Activated CD8-positive, alpha-beta memory T cell treated with anti-CD3 and anti-CD28 coated beads for 1 hour (primary cell): ENCODE data around the gene PIEZO2.

ENCODE experiments used
- DNase-seq, 2 donors: peaks; one replicate each; pipeline ENCODE4 v3.0.0-alpha.2; 2020; ENCODE audit warnings: low read depth in 1 of 2; ENCODE audit errors: extremely low read depth in 1 of 2

The PIEZO2 gene

GRCh38 chr18:11034884-11035283, 114.5 kb downstream of the PIEZO2 start:
- DNase-seq, result no peak

GRCh38 chr18:11033503-11033902, 115.9 kb downstream of the PIEZO2 start:
- DNase-seq, result no peak

GRCh38 chr18:11031966-11032365, 117.4 kb downstream of the PIEZO2 start:
- no peak for DNase-seq

DNA sequence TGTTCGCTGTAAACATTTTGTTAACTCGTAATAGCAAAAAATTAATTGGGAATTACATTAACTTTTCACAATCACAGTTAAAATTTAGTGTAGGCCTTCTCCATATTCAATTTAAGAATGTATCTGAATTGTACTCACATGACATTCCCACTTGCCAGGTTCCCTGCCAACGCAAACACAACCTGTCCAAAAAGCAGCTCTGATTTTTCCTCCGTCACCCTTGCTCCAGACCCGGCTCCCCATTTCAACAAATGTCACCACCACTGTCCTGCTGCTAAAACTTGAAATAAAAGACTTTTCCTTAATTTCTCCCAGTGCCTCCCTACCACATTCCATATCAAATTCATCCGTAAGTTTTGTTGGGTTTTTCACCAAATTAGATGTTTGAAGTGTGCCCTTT, 120.3 kb downstream of the PIEZO2 start:
- no peak for DNase-seq

DNA sequence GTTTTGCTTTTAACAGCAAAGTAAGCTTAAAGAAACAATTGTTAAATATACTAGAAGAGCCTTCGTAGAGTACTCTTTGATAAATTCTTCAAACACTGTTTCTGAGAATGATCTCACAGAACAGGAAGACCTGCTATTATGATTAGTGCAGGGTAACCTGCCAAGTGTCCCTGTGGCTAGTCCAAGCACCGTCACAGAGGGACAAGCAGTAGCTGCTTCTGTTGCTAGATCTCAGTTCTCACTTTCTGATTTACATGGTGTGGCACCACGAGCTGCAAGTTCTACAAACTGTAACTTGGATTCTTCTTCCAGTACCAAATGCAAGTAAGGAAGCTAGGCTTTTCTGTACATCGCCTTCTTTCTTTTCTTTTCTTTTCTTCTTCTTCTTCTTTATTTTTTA, 121.5 kb downstream of the PIEZO2 start:
- no peak for DNase-seq

DNA sequence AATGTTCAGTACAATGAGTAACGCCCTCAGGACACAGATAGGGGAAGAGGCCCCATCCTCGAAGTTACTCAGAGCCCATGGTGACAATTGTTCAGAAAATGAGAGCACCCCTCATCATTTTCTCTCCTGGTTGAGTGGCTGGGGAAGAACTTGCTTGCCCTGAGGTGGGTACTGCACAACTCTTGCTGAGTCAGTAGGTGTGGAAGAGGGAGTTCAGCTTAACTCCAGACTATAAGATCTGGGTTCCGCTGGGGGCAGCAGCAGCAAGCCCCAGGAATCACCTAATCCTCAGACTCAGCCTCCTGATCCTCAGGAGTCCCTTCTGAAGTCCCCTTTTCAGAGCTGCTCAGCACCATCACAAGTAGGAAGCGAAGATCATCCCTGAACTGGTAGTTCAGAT, 123.7 kb downstream of the PIEZO2 start:
- DNase-seq, result no peak

- no peak for DNase-seq
Measured at GRCh38 chr18:11024928-11025669, 124.3 kb downstream of the PIEZO2 start.

DNA sequence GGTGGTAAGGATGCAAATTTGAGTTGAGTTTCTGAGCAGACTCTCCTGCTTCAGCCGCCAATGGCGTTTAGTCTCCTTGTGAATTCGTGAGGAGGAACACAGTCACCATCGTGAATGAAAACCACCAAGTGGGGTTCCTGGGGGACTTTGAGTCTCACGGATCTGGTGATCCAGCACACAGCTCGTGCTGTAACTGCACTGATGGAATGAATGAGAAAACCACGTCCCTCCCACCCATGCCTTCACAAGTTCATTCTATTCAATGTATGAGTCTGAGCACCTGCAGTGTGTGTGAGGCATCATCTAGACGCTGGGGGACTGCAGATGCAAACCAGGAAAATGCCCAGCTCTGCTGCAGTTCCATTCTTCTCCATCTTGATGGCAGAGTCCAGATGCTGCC, 127.9 kb downstream of the PIEZO2 start:
- no peak for DNase-seq

GRCh38 chr18:11020877-11021414, 128.4 kb downstream of the PIEZO2 start:
- no peak for DNase-seq

- no peak for DNase-seq
Measured at GRCh38 chr18:11020161-11020853, 129.1 kb downstream of the PIEZO2 start.

DNA sequence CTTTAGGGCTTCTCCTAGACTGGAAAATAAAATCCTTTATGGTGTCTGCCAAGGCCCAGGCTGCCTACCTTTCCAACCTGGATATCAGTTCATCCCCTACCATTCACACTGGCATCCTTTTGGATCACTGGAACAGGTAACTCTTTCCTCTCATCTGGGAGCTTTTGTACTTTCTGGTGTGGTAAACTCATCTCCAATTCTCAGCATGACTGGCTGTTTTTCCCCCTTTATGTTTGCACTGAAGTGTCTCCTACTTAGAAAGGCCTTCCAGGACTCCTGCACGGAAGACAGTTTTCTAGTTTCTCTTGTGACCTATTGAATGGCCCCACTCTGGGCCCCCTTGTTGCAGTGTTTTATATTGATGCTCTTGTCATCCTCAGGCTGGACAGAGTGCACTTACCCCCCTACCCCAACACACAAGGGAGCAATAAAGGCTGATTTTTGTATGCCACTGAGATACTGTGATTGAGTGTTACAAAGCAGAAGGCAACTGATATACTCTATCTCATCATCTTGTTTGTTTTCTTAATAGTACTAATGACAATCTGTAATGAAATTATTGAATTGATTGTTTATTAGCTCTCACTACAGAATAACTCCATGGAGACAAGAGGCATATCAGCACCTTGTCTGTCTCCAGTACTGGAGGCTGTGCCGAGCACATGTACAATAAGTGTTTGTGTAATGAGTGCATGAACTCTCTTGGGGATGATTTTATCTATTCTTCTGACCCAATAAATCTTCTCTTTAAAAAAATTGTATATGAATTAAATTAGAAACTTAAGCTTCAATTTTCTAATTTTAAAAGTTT, 129.9 kb downstream of the PIEZO2 start:
- DNase-seq, result no peak

GRCh38 chr18:11009869-11010268, 139.5 kb downstream of the PIEZO2 start:
- no peak for DNase-seq

GRCh38 chr18:11009147-11009546, 140.2 kb downstream of the PIEZO2 start:
- DNase-seq, result no peak

- DNase-seq, result no peak
Measured at GRCh38 chr18:11008505-11008904, 140.9 kb downstream of the PIEZO2 start.

DNA sequence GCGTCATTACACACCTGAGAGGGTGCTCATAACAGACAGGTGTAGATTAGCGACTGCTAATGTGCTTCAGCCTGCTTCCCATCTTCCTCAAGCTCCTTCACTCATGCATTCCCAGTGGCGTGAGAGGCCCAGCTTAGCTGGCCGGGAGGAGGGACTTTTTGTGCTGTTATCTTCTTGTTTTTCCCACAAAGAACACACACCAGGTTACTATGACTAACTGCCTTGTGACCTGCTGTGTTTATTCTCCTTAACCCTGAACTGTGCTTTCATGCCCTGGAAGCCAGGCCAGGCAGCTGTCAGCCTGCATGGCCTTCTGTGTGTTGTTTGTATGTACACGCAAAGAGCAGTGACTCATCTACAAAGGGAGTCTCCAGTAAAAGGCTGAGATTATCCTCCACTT, 143.8 kb downstream of the PIEZO2 start:
- DNase-seq, result no peak

DNA sequence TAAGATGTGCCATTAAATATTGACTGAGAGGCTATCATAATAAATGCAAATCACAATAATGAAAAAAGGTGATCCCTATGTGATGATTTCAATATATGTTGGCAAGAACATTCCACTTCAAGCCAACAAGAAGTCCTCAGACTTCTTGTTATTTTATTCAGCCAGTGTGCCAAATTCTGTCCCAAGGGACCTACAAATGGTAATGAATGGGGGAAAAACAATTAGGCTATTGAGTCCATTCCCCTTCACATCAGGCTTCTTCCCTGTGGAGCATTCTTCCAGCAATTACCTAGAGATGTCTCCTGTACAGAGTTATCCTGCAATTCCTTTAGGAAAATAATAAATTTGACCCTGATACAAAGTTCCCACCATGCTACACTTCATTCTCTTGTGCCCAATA, 144.4 kb downstream of the PIEZO2 start:
- no peak for DNase-seq

- DNase-seq, result no peak
Measured at GRCh38 chr18:11004294-11004693, 145.1 kb downstream of the PIEZO2 start.

DNA sequence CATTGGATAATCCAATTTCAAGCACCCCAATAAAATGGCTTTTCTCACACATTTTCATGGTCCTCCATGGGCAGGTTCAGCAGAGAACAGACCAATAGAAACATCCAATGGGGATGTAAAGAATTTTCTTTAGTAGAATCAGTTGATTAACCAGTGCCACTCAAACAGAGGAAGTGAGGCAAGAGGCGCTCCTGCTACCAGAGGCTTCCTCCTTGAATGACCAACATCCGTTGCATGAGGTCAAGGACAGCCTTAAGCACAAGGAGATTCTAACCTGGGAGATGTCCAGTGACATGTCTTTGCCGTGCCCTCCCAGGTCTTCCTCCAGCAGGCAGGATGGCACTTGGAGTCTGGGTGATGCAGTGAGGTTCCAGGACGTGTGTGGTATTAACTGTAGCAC, 146.6 kb downstream of the PIEZO2 start:
- no peak for DNase-seq

- no peak for DNase-seq
Measured at GRCh38 chr18:11002277-11002676, 147.1 kb downstream of the PIEZO2 start.

- no peak for DNase-seq
Measured at GRCh38 chr18:11000071-11000470, 149.3 kb downstream of the PIEZO2 start.

DNA sequence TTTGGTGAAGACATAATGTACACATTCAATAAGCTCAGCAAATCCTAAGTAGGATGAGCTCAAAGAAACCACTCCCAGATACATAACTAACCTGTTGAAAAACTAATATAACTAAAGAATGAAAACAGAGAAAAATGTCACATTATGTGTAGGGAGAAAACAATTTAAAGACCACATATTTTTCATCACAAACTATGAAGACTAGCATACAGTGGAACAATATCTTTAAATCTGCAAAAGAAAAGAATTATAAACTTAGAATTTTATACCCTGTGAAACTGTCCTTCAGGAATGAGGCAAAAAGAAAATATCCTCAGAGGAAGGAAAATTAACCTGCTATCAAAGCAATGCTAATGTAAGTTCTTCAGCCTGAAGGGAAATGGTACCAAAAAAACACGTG, 151.5 kb downstream of the PIEZO2 start:
- no peak for DNase-seq
